ENCODE data around the gene PTPN21. TPM values are rescaled to one million over a fixed set of nuclear protein-coding genes. Genes with fewer than 3 reads are reported as not detected.

Gene PTPN21
- total RNA-seq, 1 donor from 2014 or later, result 47.6 TPM

GRCh38 chr14:88576222-88576621 is 21.4 kb upstream of the PTPN21 start:
- DNase-seq (no peak), ATAC-seq (no peak)
- TF ChIP-seq CTCF (IDR thresholded peaks at IDR 0.05), result no peak
- no peak overlapping the region for H3K4me3 ChIP-seq
- H3K36me3 ChIP-seq, result peaks cover 100% of the 10 kb centered on the region
- H3K27ac ChIP-seq, result no peak overlapping the region
- intact Hi-C loops (cut with DNase I), result no loop called here
- no peaks in the 10 kb centered on the region for H3K27me3 ChIP-seq (ENCODE audit: low read depth)
- H3K4me1 ChIP-seq, result no peaks in the 10 kb centered on the region
- no peaks in the 10 kb centered on the region for H3K9me3 ChIP-seq

- no peak for TF ChIP-seq CTCF (IDR thresholded peaks at IDR 0.05)
- Histone ChIP-seq H3K27ac (no peak overlapping the region), H3K9me3 (no peaks in the 10 kb centered on the region), H3K4me1 (no peaks in the 10 kb centered on the region), H3K4me3 (no peak overlapping the region), H3K27me3 (ENCODE audit: low read depth) (no peaks in the 10 kb centered on the region), H3K36me3 (peaks cover 95% of the 10 kb centered on the region)
- DNase-seq (no peak), ATAC-seq (no peak)
- intact Hi-C loops (cut with DNase I), result no loop called here
Measured at GRCh38 chr14:88572117-88572516, 17.3 kb upstream of the PTPN21 start.

GRCh38 chr14:88568196-88568595 is 13.4 kb upstream of the PTPN21 start:
- Histone ChIP-seq H3K4me1 (peaks cover 19% of the 10 kb centered on the region), H3K27ac (no peak overlapping the region), H3K4me3 (no peak overlapping the region), H3K27me3 (ENCODE audit: low read depth) (no peaks in the 10 kb centered on the region), H3K9me3 (no peaks in the 10 kb centered on the region), H3K36me3 (peaks cover 59% of the 10 kb centered on the region)
- TF ChIP-seq CTCF (IDR thresholded peaks at IDR 0.05), result no peak
- DNase-seq (no peak), ATAC-seq (no peak)
- intact Hi-C loops (cut with DNase I), result no loop called here

GRCh38 chr14:88565427-88565826 is 10.6 kb upstream of the PTPN21 start:
- intact Hi-C loops (cut with DNase I), result no loop called here
- DNase-seq, result no peak
- Histone ChIP-seq H3K27me3 (ENCODE audit: low read depth) (no peaks in the 10 kb centered on the region), H3K36me3 (peaks cover 32% of the 10 kb centered on the region), H3K27ac (no peak overlapping the region), H3K9me3 (no peaks in the 10 kb centered on the region), H3K4me3 (no peak overlapping the region), H3K4me1 (peaks cover 19% of the 10 kb centered on the region)
- no peak for ATAC-seq
- no peak for TF ChIP-seq CTCF (IDR thresholded peaks at IDR 0.05)

- Histone ChIP-seq H3K36me3 (peaks cover 16% of the 10 kb centered on the region), H3K27ac (peak overlapping the region; percentile 90), H3K9me3 (no peaks in the 10 kb centered on the region), H3K4me3 (peak overlapping the region; percentile 86), H3K4me1 (peaks cover 19% of the 10 kb centered on the region), H3K27me3 (ENCODE audit: low read depth) (no peaks in the 10 kb centered on the region)
- no peak for TF ChIP-seq CTCF (IDR thresholded peaks at IDR 0.05)
- no peak for ATAC-seq
- no peak for DNase-seq
- intact Hi-C loops (cut with DNase I), result no loop called here
Measured at GRCh38 chr14:88563845-88564244, 9.0 kb upstream of the PTPN21 start.
